Pancreas (tissue), 10 donors: ENCODE results near the gene EDNRA. TPM values are rescaled to one million over a fixed set of nuclear protein-coding genes. Genes with fewer than 3 reads are reported as not detected.

Experiments
- ATAC-seq, 4 donors: fragments of 200-7000 bp; cut with Tn5 transposase; one replicate each; pipeline versions ENCODE4 v1.8.0 to v1.9.1; 2020; ENCODE audit warnings: mild to moderate bottlenecking in 4 of 4, moderate library complexity in 4 of 4
- DNase-seq, 6 donors: peaks; one replicate each; pipeline ENCODE4 v3.0.0-alpha.2; 2020
- FAIRE-seq: peaks from 2 replicates; lab custom pipeline; 2012; peaks lifted over from hg19 to GRCh38; lab: Jason Lieb, UNC
- H3K27ac ChIP-seq, 4 donors: fragments of 200-600 bp; sonication (generic); 1 replicate in 3 of 4; 2 replicates in 1 of 4; pipeline versions ENCODE4 v1.5.0 to v1.8.0; 2020
- H3K27me3 ChIP-seq, 4 donors: fragments of 200-600 bp; one replicate each; pipeline ENCODE4 v1.8.0; 2021
- H3K36me3 ChIP-seq, 3 donors: fragments of 200-600 bp; sonication (generic) in 1 of 3; one replicate each; pipeline versions ENCODE4 v1.5.0 to v1.8.0; 2020 to 2021
- H3K4me1 ChIP-seq, 3 donors: fragments of 200-600 bp; one replicate each; pipeline ENCODE4 v1.8.0; 2021
- H3K4me3 ChIP-seq, 4 donors: fragments of 200-600 bp; sonication (generic) in 2 of 4; one replicate each; pipeline versions ENCODE4 v1.5.0 to v1.8.0; 2020 to 2021
- H3K9me3 ChIP-seq, 4 donors: fragments of 200-600 bp; one replicate each; pipeline ENCODE4 v1.8.0; 2021
- WGBS, 2 donors: extraction: QIAGEN DNeasy Blood & Tissue Kit; methylation state at CpG; one replicate each; pipeline ENCODE4 v1.1.7; 2013; 5-methylcytosine and 5-hydroxymethylcytosine counted together
- intact Hi-C, 3 donors: fragments of 100-400 bp; cut with DNase I; formaldehyde crosslinking; loops; one replicate each; pipeline versions ENCODE4 v1.11.1 to v1.14.2; 2022
- polyA plus RNA-seq, 2 donors: library from polyadenylated mRNA; stranded (reverse); fragments of 200-250 nt; gene quantifications; one replicate each; pipeline ENCODE4 v1.2.3, GENCODE V29; 2013
- total RNA-seq, 6 donors: library from RNA; stranded (reverse); fragmentation: NEBNext Ultra II Directional in 4 of 6; extraction: Animal tissue kit (Norgen Biotek cat#: 25700) in 4 of 6; gene quantifications; one replicate each; pipeline versions ENCODE4 v1.2.1 to v1.2.4, GENCODE V29; 2021 to 2023
- TF ChIP-seq, protein P1 (sequence below), 4 donors: fragments of 200-600 bp; sonication (generic) in 3 of 4; IDR thresholded peaks; one replicate each; pipeline versions ENCODE4 v1.5.0 to v1.8.0; 2021; ENCODE audit warnings: antibody characterized with exemption in 4 of 4
- donor health status: healthy with polysubstance abuse.
- donor health status: DM: no; HTN: no; CAD: no; lungs with moderate emphysema.
- donor health status: DM: no; HTN: no; CAD: no.
- donor health status: control.
- donor health status: control.
- donor health status: Bipolar disorder and iron deficiency.
- donor health status: DM: yes; HTN: yes; CAD: no.
- donor health status: DM: no; HTN: no; CAD: no.
- donor health status: DM: no; HTN: no; CAD: no.
- donor health status: DM: yes; HTN: yes; CAD: no.

EDNRA gene
- total and polyA plus RNA-seq, 8 donors, result 0.23 to 4.6 (median 0.53) TPM

DNA sequence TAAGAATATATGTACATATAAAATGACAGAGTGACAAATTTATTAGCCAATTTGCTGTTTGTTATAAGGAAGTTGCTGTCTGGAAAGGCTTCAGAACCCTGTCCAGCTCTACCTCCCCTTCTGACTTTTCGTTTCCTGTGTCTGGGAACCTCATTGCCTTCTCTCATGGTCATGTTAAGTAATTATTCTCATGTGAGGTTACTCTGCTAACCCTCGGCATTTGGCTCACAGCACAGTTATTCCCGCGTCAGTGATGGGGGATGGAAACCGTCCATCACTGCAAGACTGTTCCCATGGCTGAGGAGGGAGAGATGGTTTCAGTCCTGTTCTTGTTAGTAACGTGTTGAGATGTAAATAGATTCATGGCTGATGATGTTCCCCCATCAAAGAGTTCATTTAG lies 11.9 kb downstream of the EDNRA start:
- no peak overlapping the region for H3K27ac ChIP-seq
- DNase-seq (no peak), FAIRE-seq (no peak), ATAC-seq (no peak)
- no peaks in the 10 kb centered on the region for H3K4me1 ChIP-seq
- H3K27me3 ChIP-seq, result no peaks in the 10 kb centered on the region
- intact Hi-C loops, result no loop called here
- no peaks in the 10 kb centered on the region for H3K9me3 ChIP-seq
- H3K4me3 ChIP-seq, result no peak overlapping the region
- H3K36me3 ChIP-seq, result no peaks in the 10 kb centered on the region
- WGBS, 2 donors, result 14 to 22% methylated on average over 6 of the region's 6 CpGs
- TF ChIP-seq, protein P1, sequence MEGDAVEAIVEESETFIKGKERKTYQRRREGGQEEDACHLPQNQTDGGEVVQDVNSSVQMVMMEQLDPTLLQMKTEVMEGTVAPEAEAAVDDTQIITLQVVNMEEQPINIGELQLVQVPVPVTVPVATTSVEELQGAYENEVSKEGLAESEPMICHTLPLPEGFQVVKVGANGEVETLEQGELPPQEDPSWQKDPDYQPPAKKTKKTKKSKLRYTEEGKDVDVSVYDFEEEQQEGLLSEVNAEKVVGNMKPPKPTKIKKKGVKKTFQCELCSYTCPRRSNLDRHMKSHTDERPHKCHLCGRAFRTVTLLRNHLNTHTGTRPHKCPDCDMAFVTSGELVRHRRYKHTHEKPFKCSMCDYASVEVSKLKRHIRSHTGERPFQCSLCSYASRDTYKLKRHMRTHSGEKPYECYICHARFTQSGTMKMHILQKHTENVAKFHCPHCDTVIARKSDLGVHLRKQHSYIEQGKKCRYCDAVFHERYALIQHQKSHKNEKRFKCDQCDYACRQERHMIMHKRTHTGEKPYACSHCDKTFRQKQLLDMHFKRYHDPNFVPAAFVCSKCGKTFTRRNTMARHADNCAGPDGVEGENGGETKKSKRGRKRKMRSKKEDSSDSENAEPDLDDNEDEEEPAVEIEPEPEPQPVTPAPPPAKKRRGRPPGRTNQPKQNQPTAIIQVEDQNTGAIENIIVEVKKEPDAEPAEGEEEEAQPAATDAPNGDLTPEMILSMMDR (IDR thresholded peaks at IDR 0.05), result no peak

GRCh38 chr4:147493307-147493706 lies 12.4 kb downstream of the EDNRA start:
- Histone ChIP-seq H3K27ac (no peak overlapping the region), H3K4me1 (no peaks in the 10 kb centered on the region), H3K9me3 (no peaks in the 10 kb centered on the region), H3K27me3 (no peaks in the 10 kb centered on the region), H3K36me3 (no peaks in the 10 kb centered on the region), H3K4me3 (no peak overlapping the region)
- intact Hi-C loops, result no loop called here
- FAIRE-seq, result no peak
- TF ChIP-seq, protein P1 (IDR thresholded peaks at IDR 0.05), result no peak
- DNase-seq, result no peak
- no peak for ATAC-seq
- 84 to 95% methylated on average over 1 of the region's 1 CpG for WGBS, 2 donors

- H3K27ac ChIP-seq, result no peak overlapping the region
- H3K36me3 ChIP-seq, result no peaks in the 10 kb centered on the region
- WGBS, 2 donors, result 43 to 65% methylated on average over 2 of the region's 2 CpGs
- H3K4me1 ChIP-seq, result no peaks in the 10 kb centered on the region
- ATAC-seq (no peak), DNase-seq (no peak), FAIRE-seq (no peak)
- intact Hi-C loops, result no loop called here
- TF ChIP-seq, protein P1 (IDR thresholded peaks at IDR 0.05), result no peak
- H3K27me3 ChIP-seq, result no peaks in the 10 kb centered on the region
- no peak overlapping the region for H3K4me3 ChIP-seq
- no peaks in the 10 kb centered on the region for H3K9me3 ChIP-seq
Measured at GRCh38 chr4:147494301-147494700, 13.4 kb downstream of the EDNRA start.

- intact Hi-C loops, result no loop called here
- 81 to 88% methylated on average over 1 of the region's 1 CpG for WGBS, 2 donors
- H3K4me1 ChIP-seq, result no peaks in the 10 kb centered on the region
- no peak for FAIRE-seq
- no peak overlapping the region for H3K27ac ChIP-seq
- no peak for ATAC-seq
- no peaks in the 10 kb centered on the region for H3K27me3 ChIP-seq
- no peak for DNase-seq
- no peaks in the 10 kb centered on the region for H3K36me3 ChIP-seq
- no peaks in the 10 kb centered on the region for H3K9me3 ChIP-seq
- TF ChIP-seq, protein P1 (IDR thresholded peaks at IDR 0.05), result no peak
- H3K4me3 ChIP-seq, result no peak overlapping the region
Measured at GRCh38 chr4:147496500-147496899, 15.6 kb downstream of the EDNRA start.

DNA sequence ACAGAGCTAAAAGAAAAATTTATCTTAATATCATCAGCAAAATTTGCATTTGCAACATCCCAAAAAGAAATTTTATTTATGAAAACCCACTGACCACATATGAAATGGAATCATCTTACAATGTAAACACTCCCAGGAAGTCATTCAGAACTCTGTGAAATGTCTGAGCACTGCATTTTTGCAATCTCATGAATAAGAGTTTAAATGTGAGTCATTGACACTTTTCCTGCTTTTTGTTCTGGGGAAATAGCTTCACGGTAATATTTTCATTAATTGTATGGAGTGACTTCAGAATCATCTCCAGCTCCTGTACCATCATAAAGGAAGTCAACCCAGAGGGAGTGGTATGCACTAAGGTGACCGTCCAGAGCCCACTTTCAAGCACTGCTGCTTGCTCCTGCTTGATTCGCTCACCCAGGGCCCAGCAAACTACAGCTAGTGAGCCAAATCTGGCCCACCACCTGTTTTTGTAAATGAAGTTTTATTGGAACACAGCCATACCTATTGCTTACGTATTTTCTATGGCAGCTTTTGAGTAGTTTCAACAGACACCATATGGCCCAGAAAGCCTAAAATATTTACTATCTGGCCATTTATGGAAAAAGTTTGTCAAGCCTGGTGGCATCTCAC lies 17.2 kb downstream of the EDNRA start:
- Histone ChIP-seq H3K27me3 (no peaks in the 10 kb centered on the region), H3K4me1 (no peaks in the 10 kb centered on the region), H3K9me3 (no peaks in the 10 kb centered on the region), H3K36me3 (no peaks in the 10 kb centered on the region), H3K27ac (no peak overlapping the region), H3K4me3 (no peak overlapping the region)
- intact Hi-C loops, result no loop called here
- TF ChIP-seq, protein P1 (IDR thresholded peaks at IDR 0.05), result no peak
- 67 to 74% methylated on average over 4 of the region's 4 CpGs for WGBS, 2 donors
- no peak for DNase-seq
- no peak for FAIRE-seq
- no peak for ATAC-seq
